MM.1S (cell line): ENCODE measurements around the gene LRIT3.

Experiments
- DNase-seq: peaks from one replicate; pipeline ENCODE4 v3.0.0-alpha.2; 2015
- H2AFZ ChIP-seq: fragments of 300-600 bp; sonication (generic); 2 replicates; pipeline ENCODE4 v1.6.0; 2016; ENCODE audit warnings: antibody characterized with exemption, low read length
- H3F3A ChIP-seq: fragments of 300-600 bp; sonication (generic); 2 replicates; pipeline ENCODE4 v1.6.1; 2016; ENCODE audit warnings: mild to moderate bottlenecking, antibody characterized with exemption, low read length, moderate library complexity, mixed read lengths; ENCODE audit not compliant: insufficient read depth
- H3K27ac ChIP-seq: fragments of 300-600 bp; sonication (generic); 2 replicates; pipeline ENCODE4 v1.5.1; 2016; ENCODE audit warnings: mild to moderate bottlenecking, low read length
- H3K27me3 ChIP-seq: fragments of 300-600 bp; sonication (generic); replicated peaks from 2 replicates; pipeline ENCODE4 v1.6.0; 2016; ENCODE audit warnings: low read length; ENCODE audit not compliant: insufficient read depth
- H3K36me3 ChIP-seq: fragments of 300-600 bp; sonication (generic); replicated peaks from 2 replicates; pipeline ENCODE4 v1.6.1; 2016; ENCODE audit warnings: mild to moderate bottlenecking, low read length, mixed read lengths; ENCODE audit not compliant: insufficient read depth
- H3K4me1 ChIP-seq: fragments of 300-600 bp; sonication (generic); 2 replicates; pipeline ENCODE4 v1.6.1; 2016; ENCODE audit warnings: low read length, mixed read lengths
- H3K4me2 ChIP-seq: fragments of 300-600 bp; sonication (generic); 2 replicates; pipeline ENCODE4 v1.6.0; 2016; ENCODE audit warnings: low read depth, low read length
- H3K4me3 ChIP-seq: fragments of 300-600 bp; sonication (generic); 2 replicates; pipeline ENCODE4 v1.5.1; 2016; ENCODE audit warnings: low read length, mixed read lengths
- H3K79me2 ChIP-seq: fragments of 300-600 bp; sonication (generic); 2 replicates; pipeline ENCODE4 v1.6.1; 2016; ENCODE audit warnings: mixed run types, low read length, mixed read lengths
- H3K9ac ChIP-seq: fragments of 300-600 bp; sonication (generic); 2 replicates; pipeline ENCODE4 v1.6.1; 2016; ENCODE audit warnings: low read length, mixed read lengths
- H3K9me2 ChIP-seq: fragments of 300-600 bp; sonication (generic); replicated peaks from 2 replicates; pipeline ENCODE4 v1.6.1; 2016; ENCODE audit warnings: mild to moderate bottlenecking, low read length, mixed read lengths; ENCODE audit not compliant: insufficient read depth
- H3K9me3 ChIP-seq: fragments of 300-600 bp; sonication (generic); replicated peaks from 2 replicates; pipeline ENCODE4 v1.6.1; 2016; ENCODE audit warnings: mild to moderate bottlenecking, low read length, mixed read lengths; ENCODE audit not compliant: insufficient read depth
- H4K20me1 ChIP-seq: fragments of 300-600 bp; sonication (generic); 2 replicates; pipeline ENCODE4 v1.6.1; 2016; ENCODE audit warnings: mild to moderate bottlenecking, low read length, moderate library complexity, mixed read lengths; ENCODE audit not compliant: insufficient read depth
- EZH2 ChIP-seq: fragments of 300-600 bp; sonication (generic); optimal IDR thresholded peaks from 2 replicates; pipeline ENCODE3; 2017; ENCODE audit warnings: low read depth, mild to moderate bottlenecking, antibody characterized with exemption, low read length, mixed read lengths
- EZH2phosphoT487 ChIP-seq: fragments of 300-600 bp; sonication (generic); IDR thresholded peaks from 2 replicates; pipeline ENCODE4 v1.6.1; 2018; ENCODE audit warnings: antibody characterized with exemption, low read length
- TF ChIP-seq, protein P1 (sequence below): fragments of 300-600 bp; sonication (generic); IDR thresholded peaks from 2 replicates; pipeline ENCODE4 v1.5.1; 2016; ENCODE audit warnings: antibody characterized with exemption, low read length, mixed read lengths

Gene LRIT3

GRCh38 chr4:109915385-109916026, 67.6 kb downstream of the LRIT3 start:
- no peak overlapping the region for H3K9ac ChIP-seq
- TF ChIP-seq, protein P1, sequence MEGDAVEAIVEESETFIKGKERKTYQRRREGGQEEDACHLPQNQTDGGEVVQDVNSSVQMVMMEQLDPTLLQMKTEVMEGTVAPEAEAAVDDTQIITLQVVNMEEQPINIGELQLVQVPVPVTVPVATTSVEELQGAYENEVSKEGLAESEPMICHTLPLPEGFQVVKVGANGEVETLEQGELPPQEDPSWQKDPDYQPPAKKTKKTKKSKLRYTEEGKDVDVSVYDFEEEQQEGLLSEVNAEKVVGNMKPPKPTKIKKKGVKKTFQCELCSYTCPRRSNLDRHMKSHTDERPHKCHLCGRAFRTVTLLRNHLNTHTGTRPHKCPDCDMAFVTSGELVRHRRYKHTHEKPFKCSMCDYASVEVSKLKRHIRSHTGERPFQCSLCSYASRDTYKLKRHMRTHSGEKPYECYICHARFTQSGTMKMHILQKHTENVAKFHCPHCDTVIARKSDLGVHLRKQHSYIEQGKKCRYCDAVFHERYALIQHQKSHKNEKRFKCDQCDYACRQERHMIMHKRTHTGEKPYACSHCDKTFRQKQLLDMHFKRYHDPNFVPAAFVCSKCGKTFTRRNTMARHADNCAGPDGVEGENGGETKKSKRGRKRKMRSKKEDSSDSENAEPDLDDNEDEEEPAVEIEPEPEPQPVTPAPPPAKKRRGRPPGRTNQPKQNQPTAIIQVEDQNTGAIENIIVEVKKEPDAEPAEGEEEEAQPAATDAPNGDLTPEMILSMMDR: no peak
- no peak for TF ChIP-seq EZH2
- TF ChIP-seq EZH2phosphoT487: no peak
- no peak overlapping the region for H2AFZ ChIP-seq
- no peaks in the 10 kb centered on the region for H3K9me3 ChIP-seq
- no peaks in the 10 kb centered on the region for H3K4me1 ChIP-seq
- no peak overlapping the region for H3K4me3 ChIP-seq
- H3K9me2 ChIP-seq: no peaks in the 10 kb centered on the region
- H3K27me3 ChIP-seq: no peaks in the 10 kb centered on the region
- H4K20me1 ChIP-seq: no peaks in the 10 kb centered on the region
- H3K36me3 ChIP-seq: no peaks in the 10 kb centered on the region
- no peak overlapping the region for H3K4me2 ChIP-seq
- no peaks in the 10 kb centered on the region for H3F3A ChIP-seq
- H3K79me2 ChIP-seq: no peaks in the 10 kb centered on the region
- no peak overlapping the region for H3K27ac ChIP-seq
- peak; percentile 37 for DNase-seq

GRCh38 chr4:109916027-109916409, 68.1 kb downstream of the LRIT3 start:
- no peak overlapping the region for H3K9ac ChIP-seq
- H3K4me3 ChIP-seq: no peak overlapping the region
- H3K36me3 ChIP-seq: no peaks in the 10 kb centered on the region
- H3K79me2 ChIP-seq: no peaks in the 10 kb centered on the region
- H4K20me1 ChIP-seq: no peaks in the 10 kb centered on the region
- no peaks in the 10 kb centered on the region for H3K9me3 ChIP-seq
- H3K9me2 ChIP-seq: no peaks in the 10 kb centered on the region
- no peak overlapping the region for H3K27ac ChIP-seq
- no peaks in the 10 kb centered on the region for H3K4me1 ChIP-seq
- H2AFZ ChIP-seq: no peak overlapping the region
- no peaks in the 10 kb centered on the region for H3K27me3 ChIP-seq
- no peaks in the 10 kb centered on the region for H3F3A ChIP-seq
- TF ChIP-seq EZH2phosphoT487 (no peak), EZH2 (no peak)
- TF ChIP-seq, protein P1: no peak
- peak; percentile 12 for DNase-seq
- H3K4me2 ChIP-seq: peak overlapping the region; percentile 4; the same call in 1 of the 2 replicates

- no peaks in the 10 kb centered on the region for H3K9me3 ChIP-seq
- no peaks in the 10 kb centered on the region for H3K79me2 ChIP-seq
- H3F3A ChIP-seq: no peaks in the 10 kb centered on the region
- no peak overlapping the region for H2AFZ ChIP-seq
- H3K36me3 ChIP-seq: no peaks in the 10 kb centered on the region
- no peak overlapping the region for H3K27ac ChIP-seq
- no peak for DNase-seq
- H3K4me3 ChIP-seq: no peak overlapping the region
- H3K9ac ChIP-seq: no peak overlapping the region
- no peak overlapping the region for H3K4me2 ChIP-seq
- H3K4me1 ChIP-seq: no peaks in the 10 kb centered on the region
- H3K9me2 ChIP-seq: no peaks in the 10 kb centered on the region
- H4K20me1 ChIP-seq: no peaks in the 10 kb centered on the region
- no peak for TF ChIP-seq EZH2phosphoT487
- TF ChIP-seq, protein P1: no peak
- TF ChIP-seq EZH2: no peak
- no peaks in the 10 kb centered on the region for H3K27me3 ChIP-seq
Measured at GRCh38 chr4:109921384-109921808, 73.5 kb downstream of the LRIT3 start.
